ENCODE data around the gene SLAMF6.

DNA sequence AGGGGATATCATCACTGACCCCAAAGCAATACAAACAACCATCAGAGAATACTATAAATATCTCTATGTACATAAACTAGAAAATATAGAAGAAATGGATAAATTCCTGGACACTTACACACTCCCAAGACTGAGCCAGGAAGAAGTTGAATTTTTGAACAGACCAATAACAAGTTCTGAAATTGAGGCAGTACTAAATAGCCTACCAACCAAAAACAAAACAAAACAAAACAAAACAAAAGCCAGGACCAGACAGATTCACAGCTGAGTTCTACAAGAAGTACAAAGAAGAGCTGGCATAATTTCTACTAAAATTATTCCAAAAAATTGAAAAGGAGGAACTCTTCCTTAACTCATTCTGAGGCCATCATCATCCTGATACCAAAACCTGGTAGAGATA lies 37.8 kb upstream of the SLAMF6 start:
- TF ChIP-seq, protein P1, sequence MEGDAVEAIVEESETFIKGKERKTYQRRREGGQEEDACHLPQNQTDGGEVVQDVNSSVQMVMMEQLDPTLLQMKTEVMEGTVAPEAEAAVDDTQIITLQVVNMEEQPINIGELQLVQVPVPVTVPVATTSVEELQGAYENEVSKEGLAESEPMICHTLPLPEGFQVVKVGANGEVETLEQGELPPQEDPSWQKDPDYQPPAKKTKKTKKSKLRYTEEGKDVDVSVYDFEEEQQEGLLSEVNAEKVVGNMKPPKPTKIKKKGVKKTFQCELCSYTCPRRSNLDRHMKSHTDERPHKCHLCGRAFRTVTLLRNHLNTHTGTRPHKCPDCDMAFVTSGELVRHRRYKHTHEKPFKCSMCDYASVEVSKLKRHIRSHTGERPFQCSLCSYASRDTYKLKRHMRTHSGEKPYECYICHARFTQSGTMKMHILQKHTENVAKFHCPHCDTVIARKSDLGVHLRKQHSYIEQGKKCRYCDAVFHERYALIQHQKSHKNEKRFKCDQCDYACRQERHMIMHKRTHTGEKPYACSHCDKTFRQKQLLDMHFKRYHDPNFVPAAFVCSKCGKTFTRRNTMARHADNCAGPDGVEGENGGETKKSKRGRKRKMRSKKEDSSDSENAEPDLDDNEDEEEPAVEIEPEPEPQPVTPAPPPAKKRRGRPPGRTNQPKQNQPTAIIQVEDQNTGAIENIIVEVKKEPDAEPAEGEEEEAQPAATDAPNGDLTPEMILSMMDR (optimal IDR thresholded peaks at IDR 0.05 in 1 of 3, IDR thresholded peaks at IDR 0.05 in 1 of 3, conservative IDR thresholded peaks at IDR 0.05 in 1 of 3; ENCODE audit: extremely low read depth in 1 of 3, insufficient read depth in 2 of 3, low read length in 3 of 3), result no peak
- TF ChIP-seq EZH2 (IDR thresholded peaks at IDR 0.05; ENCODE audit: low read length), result no peak

All from keratinocyte (primary cell).